GM12878 (cell line): Measurements from ENCODE around the gene MAD1L1. TPM values are rescaled to one million over a fixed set of nuclear protein-coding genes. Genes with fewer than 3 reads are reported as not detected.

Experiments
- ATAC-seq: fragments of 200-7000 bp; cut with Tn5 transposase; 3 replicates; pipeline ENCODE4 v1.9.1; 2020; ENCODE audit warnings: mild to moderate bottlenecking, moderate library complexity
- BruUV-seq: library from RNA; stranded (reverse); fragments of 400-500 nt; replicated peaks from 2 replicates; lab custom pipeline; 2021; lab: Mats Ljungman, UMichigan
- CTCF ChIA-PET: fragments of 300-600 bp; sonication (Branson Sonifier 250); formaldehyde crosslinking; extraction: SDS; loops from one replicate; lab custom pipeline; 2021; ENCODE audit warnings: inconsistent platforms; lab: Yijun Ruan, JAX
- POLR2A ChIA-PET: fragments of 350-600 bp; formaldehyde crosslinking; extraction: SDS; loops from one replicate; lab custom pipeline; 2021; ENCODE audit warnings: inconsistent platforms; lab: Charles Lee
- RAD21 ChIA-PET: fragments of 300-600 bp; sonication (Branson Sonifier 250); formaldehyde crosslinking; loops from one replicate; lab custom pipeline; 2023; ENCODE audit warnings: antibody characterized with exemption; ENCODE audit not compliant: unreplicated experiment; lab: Charles Lee
- SMC1A ChIA-PET: fragments of 300-600 bp; sonication (Branson Sonifier 250); formaldehyde crosslinking; loops from one replicate; lab custom pipeline; 2023; ENCODE audit not compliant: unreplicated experiment, uncharacterized antibody; lab: Charles Lee
- DNase-seq: peaks from one replicate; pipeline ENCODE4 v3.0.0-alpha.2; 2011; ENCODE audit warnings: low read depth, low spot score
- FAIRE-seq: peaks from 3 replicates; lab custom pipeline; 2011; peaks lifted over from hg19 to GRCh38; lab: Jason Lieb, UNC
- H2AFZ ChIP-seq: 2 replicates; pipeline ENCODE4 v1.6.0; 2011; ENCODE audit warnings: low read depth, low read length, control low read depth; ENCODE audit not compliant: control insufficient read depth
- H3K27ac ChIP-seq: 2 replicates; pipeline ENCODE4 v1.5.1; 2011; ENCODE audit warnings: control low read depth; ENCODE audit not compliant: control insufficient read depth, insufficient read depth
- H3K27me3 ChIP-seq, 2 experiments: replicated peaks in 1 of 2; 2 replicates each; pipeline versions ENCODE4 v1.6.0 to v1.6.1; 2011; ENCODE audit warnings: low read length in 1 of 2; ENCODE audit not compliant: control insufficient read depth in 2 of 2, insufficient read depth in 2 of 2
- H3K36me3 ChIP-seq, 2 experiments: 2 replicates each; pipeline ENCODE4 v1.5.1; 2011; ENCODE audit warnings: low read length in 1 of 2; ENCODE audit not compliant: control insufficient read depth in 2 of 2, insufficient read depth in 2 of 2
- H3K4me1 ChIP-seq: 2 replicates; pipeline ENCODE4 v1.6.1; 2011; ENCODE audit warnings: mild to moderate bottlenecking, low read length, moderate library complexity, mixed read lengths; ENCODE audit not compliant: control insufficient read depth, insufficient read depth
- H3K4me2 ChIP-seq: 2 replicates; pipeline ENCODE4 v1.6.0; 2011; ENCODE audit warnings: control low read depth; ENCODE audit not compliant: control insufficient read depth, insufficient read depth
- H3K4me3 ChIP-seq: fragments of 200-600 bp; sonication (generic); 2 replicates; pipeline ENCODE4 v1.5.1; 2016
- H3K79me2 ChIP-seq: 2 replicates; pipeline ENCODE4 v1.6.0; 2011; ENCODE audit warnings: low read length; ENCODE audit not compliant: control insufficient read depth, insufficient read depth
- H3K9ac ChIP-seq: 2 replicates; pipeline ENCODE4 v1.8.0; 2011; ENCODE audit warnings: low read length, control low read depth, mixed read lengths; ENCODE audit not compliant: control insufficient read depth, insufficient read depth
- H3K9me3 ChIP-seq: replicated peaks from 3 replicates; pipeline ENCODE4 v1.5.1; 2011; ENCODE audit warnings: mild to moderate bottlenecking, low read length; ENCODE audit not compliant: control insufficient read depth, insufficient read depth
- H4K20me1 ChIP-seq: 2 replicates; pipeline ENCODE4 v1.6.0; 2011; ENCODE audit not compliant: control insufficient read depth, insufficient read depth
- CHD1 ChIP-seq: IDR thresholded peaks from 2 replicates; pipeline ENCODE4 v1.6.1; 2012; ENCODE audit warnings: low read depth, low read length, improper control_type of control experiment
- EP300 ChIP-seq, 2 experiments: fragments of 150-350 bp in 1 of 2; IDR thresholded peaks; 2 replicates each; pipeline ENCODE4 v1.6.1; 2011 to 2012; ENCODE audit warnings: low read depth in 2 of 2, low read length in 2 of 2, borderline replicate concordance in 1 of 2, improper control_type of control experiment in 1 of 2, inconsistent platforms in 1 of 2; ENCODE audit not compliant: control insufficient read depth in 1 of 2
- ESRRA ChIP-seq: IDR thresholded peaks from 2 replicates; pipeline ENCODE4 v1.6.1; 2012; ENCODE audit warnings: mild to moderate bottlenecking, low read length, improper control_type of control experiment
- ETV6 ChIP-seq, 2 experiments: fragments of 450-650 bp in 1 of 2; IDR thresholded peaks in 1 of 2; conservative IDR thresholded peaks in 1 of 2; 2 replicates each; pipeline ENCODE4 v1.6.1; 2014; ENCODE audit warnings: antibody characterized with exemption in 1 of 2, borderline replicate concordance in 1 of 2, low read depth in 1 of 2, mild to moderate bottlenecking in 1 of 2, moderate library complexity in 1 of 2
- HCFC1 ChIP-seq: fragments of 150-350 bp; IDR thresholded peaks from 2 replicates; pipeline ENCODE4 v1.6.1; 2014; ENCODE audit warnings: low read length
- KLF5 ChIP-seq: fragments of 450-650 bp; IDR thresholded peaks from 2 replicates; pipeline ENCODE4 v1.6.1; 2014; ENCODE audit warnings: mild to moderate bottlenecking; ENCODE audit not compliant: partially characterized antibody
- MYB ChIP-seq: fragments of 150-350 bp; IDR thresholded peaks from 2 replicates; pipeline ENCODE4 v1.6.1; 2014; ENCODE audit warnings: mild to moderate bottlenecking, low read depth, low read length, borderline replicate concordance
- RBBP5 ChIP-seq: fragments of 200-600 bp; sonication (generic); conservative IDR thresholded peaks from 2 replicates; pipeline ENCODE4 v1.6.1; 2016
- RFX5 ChIP-seq: IDR thresholded peaks from 2 replicates; pipeline ENCODE4 v1.6.1; 2011; ENCODE audit warnings: low read depth, low read length, improper control_type of control experiment
- SMARCA5 ChIP-seq: fragments of 450-650 bp; IDR thresholded peaks from 2 replicates; pipeline ENCODE4 v1.6.1; 2017; ENCODE audit warnings: mild to moderate bottlenecking
- SMC3 ChIP-seq: IDR thresholded peaks from 2 replicates; pipeline ENCODE4 v1.6.1; 2011; ENCODE audit warnings: low read length, improper control_type of control experiment, borderline replicate concordance
- SUZ12 ChIP-seq: fragments of 200-600 bp; sonication (generic); IDR thresholded peaks from one replicate; pipeline ENCODE4 v1.6.1; 2018; ENCODE audit warnings: antibody characterized with exemption, mild to moderate bottlenecking; ENCODE audit not compliant: unreplicated experiment
- ZNF24 ChIP-seq: fragments of 450-650 bp; IDR thresholded peaks from 2 replicates; pipeline ENCODE4 v1.6.1; 2017; ENCODE audit warnings: antibody characterized with exemption, mild to moderate bottlenecking
- WGBS: methylation state at CpG from one replicate; pipeline ENCODE4 v1.1.6; 2016; ENCODE audit warnings: low lambda C conversion rate; ENCODE audit not compliant: insufficient replicate concordance, insufficient coverage; ENCODE audit errors: missing lambda C conversion rate; 5-methylcytosine and 5-hydroxymethylcytosine counted together
- in situ Hi-C: fragments of 300-500 bp; cut with MboI; formaldehyde crosslinking; loops from 9 replicates; pipeline ENCODE4 v1.14.3; 2018; ENCODE audit warnings: mixed read lengths
- intact Hi-C: fragments of 100-400 bp; cut with micrococcal nuclease; formaldehyde crosslinking; loops from one replicate; pipeline ENCODE4 v1.14.2; 2022; ENCODE audit not compliant: unreplicated experiment
- polyA plus RNA-seq, 11 experiments: library from polyadenylated mRNA; depleted of rRNA in 4 of 11; unstranded in 6 of 11; stranded (reverse) in 5 of 11; fragments of >200 nt; fragmentation: Nextera tagmentation in 4 of 11; fragmentation: Illumina TruSeq in 1 of 11; extraction: Ambion mirVana in 4 of 11; extraction: Trizol in 1 of 11; gene quantifications; 1 replicate in 1 of 11; 2 replicates in 10 of 11; pipeline versions ENCODE4 v1.2.1 to v1.2.3, GENCODE V29; 2011 to 2016; ENCODE audit warnings: inconsistent platforms in 2 of 11, missing spikeins in 2 of 11, low read depth in 1 of 11
- total RNA-seq, 4 experiments: library from RNA; depleted of rRNA in 3 of 4; stranded (reverse); fragments of >200 nt in 3 of 4; fragmentation: Illumina TruSeq in 1 of 4; extraction: Trizol in 1 of 4; gene quantifications; 2 replicates each; pipeline versions ENCODE4 v1.2.1 to v1.2.3, GENCODE V29; 2013 to 2021
- TF ChIP-seq, protein P1 (sequence below): IDR thresholded peaks from 2 replicates; pipeline ENCODE4 v1.6.1; 2012; ENCODE audit warnings: low read depth, low read length, improper control_type of control experiment
- TF ChIP-seq, protein P2 (sequence below): IDR thresholded peaks from 2 replicates; pipeline ENCODE4 v1.6.1; 2011; ENCODE audit warnings: borderline replicate concordance, low read depth, mild to moderate bottlenecking, moderate library complexity, mixed read lengths, low read length; ENCODE audit not compliant: insufficient read depth; ENCODE audit errors: extremely low read length
- TF ChIP-seq, protein P3 (sequence below): fragments of 450-650 bp; IDR thresholded peaks from 2 replicates; pipeline ENCODE4 v1.6.1; 2017; ENCODE audit warnings: mild to moderate bottlenecking
- TF ChIP-seq, protein P4 (sequence below): fragments of 450-650 bp; IDR thresholded peaks from 2 replicates; pipeline ENCODE4 v1.6.1; 2017; ENCODE audit warnings: antibody characterized with exemption, mild to moderate bottlenecking, moderate library complexity

Gene MAD1L1
- total and polyA plus RNA-seq, 10 of the 15 experiments (the other 5 are each of a cell fraction or from before 2014, with no cell fraction given), result 2.2 to 76.8 (median 38.3) TPM

DNA sequence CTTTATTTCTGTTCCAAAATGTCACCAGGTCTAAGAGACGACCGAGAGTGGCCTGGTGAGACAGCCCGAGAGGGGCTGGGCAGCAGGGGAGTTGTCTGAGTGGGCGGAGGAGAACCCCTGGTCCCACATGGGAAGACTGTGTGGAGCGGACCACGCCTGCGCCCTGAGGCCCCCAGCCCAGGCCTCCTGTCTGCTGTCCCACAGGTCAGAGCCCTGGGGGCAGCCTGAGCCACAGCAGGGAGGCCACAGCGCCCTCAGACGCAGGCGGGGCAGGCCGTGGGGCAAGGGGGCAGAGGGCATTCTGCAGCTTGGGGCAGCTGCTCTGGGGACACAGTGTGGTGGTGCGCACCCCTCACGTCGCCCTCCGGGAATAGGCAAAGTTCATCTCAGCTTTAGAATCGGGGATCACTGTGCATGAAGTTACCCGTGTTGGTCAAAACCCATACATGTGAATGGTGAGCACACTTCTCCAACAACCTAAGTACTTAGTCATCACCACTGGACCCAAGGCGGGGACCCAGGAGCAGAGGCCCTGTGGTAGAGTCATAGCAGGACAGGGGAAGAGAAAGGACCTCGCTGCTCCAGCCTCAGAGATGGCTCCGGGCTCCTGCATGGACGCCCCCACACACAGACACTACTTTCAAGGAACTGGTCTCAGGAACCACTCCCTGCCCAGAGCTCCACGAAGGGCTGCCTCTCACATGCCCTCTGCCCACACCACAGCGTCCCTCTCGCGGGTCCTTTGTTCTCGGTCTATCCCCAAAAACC lies 348.0 kb downstream of the MAD1L1 start:
- no peak overlapping the region for H3K4me3 ChIP-seq
- H3K4me2 ChIP-seq, result no peak overlapping the region
- ATAC-seq, result no peak
- no peak overlapping the region for H2AFZ ChIP-seq
- in situ Hi-C loops (no loop called here), intact Hi-C loops (no loop called here)
- no peaks in the 10 kb centered on the region for H3K4me1 ChIP-seq
- ChIA-PET CTCF (no interaction called here), POLR2A (no interaction called here), RAD21 (no interaction called here), SMC1A (no interaction called here)
- WGBS, result 94% methylated on average over 26 of the region's 26 CpGs
- no peak for FAIRE-seq
- no peaks in the 10 kb centered on the region for H3K79me2 ChIP-seq
- no peaks in the 10 kb centered on the region; the same call in 2 of the 3 replicates for H3K9me3 ChIP-seq
- BruUV-seq, result no TSS peak
- no peaks in the 10 kb centered on the region for H4K20me1 ChIP-seq
- H3K27ac ChIP-seq, result no peak overlapping the region
- no peak overlapping the region for H3K9ac ChIP-seq
- no peak for DNase-seq
- TF ChIP-seq KLF5 (no peak), SMC3 (no peak), ESRRA (no peak), RFX5 (no peak), MYB (no peak), EP300 (IDR thresholded peaks at IDR 0.05; ENCODE audit: borderline replicate concordance in 1 of 2, control insufficient read depth in 1 of 2, low read depth in 2 of 2, low read length in 2 of 2) (no peak), HCFC1 (no peak), ZNF24 (no peak), RBBP5 (no peak), CHD1 (no peak), SUZ12 (no peak), SMARCA5 (no peak), ETV6 (conservative IDR thresholded peaks at IDR 0.05 in 1 of 2, IDR thresholded peaks at IDR 0.05 in 1 of 2; ENCODE audit: borderline replicate concordance in 1 of 2, low read depth in 1 of 2) (no peak)
- TF ChIP-seq, protein P1, sequence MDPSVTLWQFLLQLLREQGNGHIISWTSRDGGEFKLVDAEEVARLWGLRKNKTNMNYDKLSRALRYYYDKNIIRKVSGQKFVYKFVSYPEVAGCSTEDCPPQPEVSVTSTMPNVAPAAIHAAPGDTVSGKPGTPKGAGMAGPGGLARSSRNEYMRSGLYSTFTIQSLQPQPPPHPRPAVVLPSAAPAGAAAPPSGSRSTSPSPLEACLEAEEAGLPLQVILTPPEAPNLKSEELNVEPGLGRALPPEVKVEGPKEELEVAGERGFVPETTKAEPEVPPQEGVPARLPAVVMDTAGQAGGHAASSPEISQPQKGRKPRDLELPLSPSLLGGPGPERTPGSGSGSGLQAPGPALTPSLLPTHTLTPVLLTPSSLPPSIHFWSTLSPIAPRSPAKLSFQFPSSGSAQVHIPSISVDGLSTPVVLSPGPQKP, result no peak
- TF ChIP-seq, protein P2, sequence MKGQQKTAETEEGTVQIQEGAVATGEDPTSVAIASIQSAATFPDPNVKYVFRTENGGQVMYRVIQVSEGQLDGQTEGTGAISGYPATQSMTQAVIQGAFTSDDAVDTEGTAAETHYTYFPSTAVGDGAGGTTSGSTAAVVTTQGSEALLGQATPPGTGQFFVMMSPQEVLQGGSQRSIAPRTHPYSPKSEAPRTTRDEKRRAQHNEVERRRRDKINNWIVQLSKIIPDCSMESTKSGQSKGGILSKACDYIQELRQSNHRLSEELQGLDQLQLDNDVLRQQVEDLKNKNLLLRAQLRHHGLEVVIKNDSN, result no peak
- TF ChIP-seq, protein P3, sequence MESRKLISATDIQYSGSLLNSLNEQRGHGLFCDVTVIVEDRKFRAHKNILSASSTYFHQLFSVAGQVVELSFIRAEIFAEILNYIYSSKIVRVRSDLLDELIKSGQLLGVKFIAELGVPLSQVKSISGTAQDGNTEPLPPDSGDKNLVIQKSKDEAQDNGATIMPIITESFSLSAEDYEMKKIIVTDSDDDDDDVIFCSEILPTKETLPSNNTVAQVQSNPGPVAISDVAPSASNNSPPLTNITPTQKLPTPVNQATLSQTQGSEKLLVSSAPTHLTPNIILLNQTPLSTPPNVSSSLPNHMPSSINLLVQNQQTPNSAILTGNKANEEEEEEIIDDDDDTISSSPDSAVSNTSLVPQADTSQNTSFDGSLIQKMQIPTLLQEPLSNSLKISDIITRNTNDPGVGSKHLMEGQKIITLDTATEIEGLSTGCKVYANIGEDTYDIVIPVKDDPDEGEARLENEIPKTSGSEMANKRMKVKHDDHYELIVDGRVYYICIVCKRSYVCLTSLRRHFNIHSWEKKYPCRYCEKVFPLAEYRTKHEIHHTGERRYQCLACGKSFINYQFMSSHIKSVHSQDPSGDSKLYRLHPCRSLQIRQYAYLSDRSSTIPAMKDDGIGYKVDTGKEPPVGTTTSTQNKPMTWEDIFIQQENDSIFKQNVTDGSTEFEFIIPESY, result no peak
- TF ChIP-seq, protein P4, sequence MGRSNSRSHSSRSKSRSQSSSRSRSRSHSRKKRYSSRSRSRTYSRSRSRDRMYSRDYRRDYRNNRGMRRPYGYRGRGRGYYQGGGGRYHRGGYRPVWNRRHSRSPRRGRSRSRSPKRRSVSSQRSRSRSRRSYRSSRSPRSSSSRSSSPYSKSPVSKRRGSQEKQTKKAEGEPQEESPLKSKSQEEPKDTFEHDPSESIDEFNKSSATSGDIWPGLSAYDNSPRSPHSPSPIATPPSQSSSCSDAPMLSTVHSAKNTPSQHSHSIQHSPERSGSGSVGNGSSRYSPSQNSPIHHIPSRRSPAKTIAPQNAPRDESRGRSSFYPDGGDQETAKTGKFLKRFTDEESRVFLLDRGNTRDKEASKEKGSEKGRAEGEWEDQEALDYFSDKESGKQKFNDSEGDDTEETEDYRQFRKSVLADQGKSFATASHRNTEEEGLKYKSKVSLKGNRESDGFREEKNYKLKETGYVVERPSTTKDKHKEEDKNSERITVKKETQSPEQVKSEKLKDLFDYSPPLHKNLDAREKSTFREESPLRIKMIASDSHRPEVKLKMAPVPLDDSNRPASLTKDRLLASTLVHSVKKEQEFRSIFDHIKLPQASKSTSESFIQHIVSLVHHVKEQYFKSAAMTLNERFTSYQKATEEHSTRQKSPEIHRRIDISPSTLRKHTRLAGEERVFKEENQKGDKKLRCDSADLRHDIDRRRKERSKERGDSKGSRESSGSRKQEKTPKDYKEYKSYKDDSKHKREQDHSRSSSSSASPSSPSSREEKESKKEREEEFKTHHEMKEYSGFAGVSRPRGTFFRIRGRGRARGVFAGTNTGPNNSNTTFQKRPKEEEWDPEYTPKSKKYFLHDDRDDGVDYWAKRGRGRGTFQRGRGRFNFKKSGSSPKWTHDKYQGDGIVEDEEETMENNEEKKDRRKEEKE, result no peak
- H3K36me3 ChIP-seq, result peaks cover 9 to 28% of the 10 kb centered on the region in 2 experiments; a peak in 3 of 4 replicates
- H3K27me3 ChIP-seq, result no peaks in the 10 kb centered on the region
